ENCODE results near the gene SLC26A1. TPM values are rescaled to one million over a fixed set of nuclear protein-coding genes. Genes with fewer than 3 reads are reported as not detected.

The SLC26A1 gene
- total RNA-seq, 1 experiment from 2014 or later, result 0.22 TPM

- Histone ChIP-seq H3K36me3 (ENCODE audit: control insufficient read depth in 1 of 2, insufficient read depth in 2 of 2, low read length in 2 of 2) (no peaks in the 10 kb centered on the region), H3K9me3 (ENCODE audit: control insufficient read depth in 1 of 2, insufficient read depth in 1 of 2, low read depth in 1 of 2, low read length in 2 of 2) (no peaks in the 10 kb centered on the region), H4K20me1 (ENCODE audit: insufficient read depth) (no peaks in the 10 kb centered on the region), H3K4me1 (ENCODE audit: control insufficient read depth in 1 of 2, insufficient read depth in 2 of 2, low read length in 2 of 2) (no peaks in the 10 kb centered on the region), H3K27ac (ENCODE audit: low read depth, low read length) (no peak overlapping the region), H3K9ac (ENCODE audit: low read length) (no peak overlapping the region), H3K4me3 (replicated peaks in 1 of 2; ENCODE audit: low read depth in 1 of 2, low read length in 2 of 2) (no peak overlapping the region), H3K27me3 (ENCODE audit: insufficient read depth, low read length) (no peaks in the 10 kb centered on the region), H3K79me2 (ENCODE audit: insufficient read depth, low read length) (no peaks in the 10 kb centered on the region), H3K9me2 (ENCODE audit: insufficient read depth) (no peaks in the 10 kb centered on the region), H2AFZ (ENCODE audit: low read depth, low read length, poor library complexity, severe bottlenecking) (no peak overlapping the region), H3K4me2 (ENCODE audit: low read length) (no peak overlapping the region)
- no peak for ATAC-seq
- no TSS peak for BruUV-seq (replicated peaks)
- intact Hi-C loops (cut with micrococcal nuclease), result no loop called here
- CTCF ChIA-PET, result no interaction called here
- POLR2A ChIA-PET, result no interaction called here
- TF ChIP-seq YY1 (IDR thresholded peaks at IDR 0.05; ENCODE audit: extremely low read depth, insufficient replicate concordance, low read depth, low read length) (no peak), FOSL1 (IDR thresholded peaks at IDR 0.05; ENCODE audit: low read depth) (no peak), POLR2AphosphoS5 (IDR thresholded peaks at IDR 0.05; ENCODE audit: low read depth, low read length) (no peak), ATF3 (IDR thresholded peaks at IDR 0.05) (no peak)
- DNase-seq (ENCODE audit: low read depth, low spot score), result no peak
- RAD21 ChIA-PET (ENCODE audit: low non-redundant PET in 1 of 2, low total read pairs in 2 of 2, uncharacterized antibody in 2 of 2, unreplicated experiment in 2 of 2), result no interaction called here
Observed at GRCh38 chr4:947491-947971, 45.7 kb downstream of the SLC26A1 start.

GRCh38 chr4:946517-947471, 46.4 kb downstream of the SLC26A1 start:
- Histone ChIP-seq H3K4me1 (ENCODE audit: control insufficient read depth in 1 of 2, insufficient read depth in 2 of 2, low read length in 2 of 2) (no peaks in the 10 kb centered on the region), H3K9me2 (ENCODE audit: insufficient read depth) (no peaks in the 10 kb centered on the region), H3K9ac (ENCODE audit: low read length) (no peak overlapping the region), H4K20me1 (ENCODE audit: insufficient read depth) (no peaks in the 10 kb centered on the region), H3K9me3 (ENCODE audit: control insufficient read depth in 1 of 2, insufficient read depth in 1 of 2, low read depth in 1 of 2, low read length in 2 of 2) (no peaks in the 10 kb centered on the region), H3K27ac (ENCODE audit: low read depth, low read length) (no peak overlapping the region), H3K4me2 (ENCODE audit: low read length) (no peak overlapping the region), H3K4me3 (replicated peaks in 1 of 2; ENCODE audit: low read depth in 1 of 2, low read length in 2 of 2) (no peak overlapping the region), H3K36me3 (ENCODE audit: control insufficient read depth in 1 of 2, insufficient read depth in 2 of 2, low read length in 2 of 2) (no peaks in the 10 kb centered on the region), H3K27me3 (ENCODE audit: insufficient read depth, low read length) (no peaks in the 10 kb centered on the region), H3K79me2 (ENCODE audit: insufficient read depth, low read length) (no peaks in the 10 kb centered on the region), H2AFZ (ENCODE audit: low read depth, low read length, poor library complexity, severe bottlenecking) (no peak overlapping the region)
- ATAC-seq, result no peak
- intact Hi-C loops (cut with micrococcal nuclease), result no loop called here
- ChIA-PET POLR2A (no interaction called here), CTCF (no interaction called here), RAD21 (ENCODE audit: low non-redundant PET in 1 of 2, low total read pairs in 2 of 2, uncharacterized antibody in 2 of 2, unreplicated experiment in 2 of 2) (no interaction called here)
- DNase-seq (ENCODE audit: low read depth, low spot score), result no peak
- no TSS peak for BruUV-seq (replicated peaks)
- TF ChIP-seq SP1 (IDR thresholded peaks at IDR 0.05; ENCODE audit: low read depth), result no peak
- TF ChIP-seq EZH2phosphoT487 (IDR thresholded peaks at IDR 0.05; ENCODE audit: borderline replicate concordance), result no peak
- no peak for TF ChIP-seq ZFX (IDR thresholded peaks at IDR 0.05)
- TF ChIP-seq FOSL1 (IDR thresholded peaks at IDR 0.05; ENCODE audit: low read depth), result no peak
- TF ChIP-seq CBX3 (IDR thresholded peaks at IDR 0.05; ENCODE audit: low read depth), result no peak
- TF ChIP-seq YY1 (IDR thresholded peaks at IDR 0.05; ENCODE audit: extremely low read depth, insufficient replicate concordance, low read depth, low read length), result no peak
- TF ChIP-seq ZNF274 (IDR thresholded peaks at IDR 0.05; ENCODE audit: low read depth, low read length), result no peak
- no peak for TF ChIP-seq SIN3A (IDR thresholded peaks at IDR 0.05; ENCODE audit: low read depth)
- TF ChIP-seq EZH2 (IDR thresholded peaks at IDR 0.05), result no peak
- no peak for TF ChIP-seq CTCF (IDR thresholded peaks at IDR 0.05 in 2 of 3, conservative IDR thresholded peaks at IDR 0.05 in 1 of 3; ENCODE audit: borderline replicate concordance in 1 of 3, insufficient read depth in 1 of 3, low read depth in 2 of 3, low read length in 2 of 3)
- TF ChIP-seq ATF3 (IDR thresholded peaks at IDR 0.05), result no peak
